Stomach smooth muscle (tissue), 2 donors: Measurements from ENCODE around the gene RNF123.

Source experiments
- H3K27ac ChIP-seq: one replicate; pipeline ENCODE4 v1.7.0; 2013; ENCODE audit warnings: mild to moderate bottlenecking, low read length, inconsistent platforms
- H3K27me3 ChIP-seq, 2 donors: one replicate each; pipeline ENCODE4 v1.7.0; 2013; ENCODE audit warnings: low read length in 2 of 2; ENCODE audit not compliant: insufficient read depth in 2 of 2, control insufficient read depth in 1 of 2
- H3K36me3 ChIP-seq, 2 donors: one replicate each; pipeline ENCODE4 v1.7.0; 2013; ENCODE audit warnings: low read length in 2 of 2; ENCODE audit not compliant: control insufficient read depth in 2 of 2, insufficient read depth in 2 of 2
- H3K4me1 ChIP-seq: one replicate; pipeline ENCODE4 v1.7.0; 2013; ENCODE audit warnings: low read length; ENCODE audit not compliant: control insufficient read depth, insufficient read depth
- H3K4me3 ChIP-seq, 2 donors: one replicate each; pipeline ENCODE4 v1.7.0; 2013; ENCODE audit warnings: low read length in 2 of 2
- H3K9ac ChIP-seq, 2 donors: one replicate each; pipeline ENCODE4 v1.7.0; 2013; ENCODE audit warnings: low read length in 2 of 2, mild to moderate bottlenecking in 1 of 2
- H3K9me3 ChIP-seq, 2 donors: one replicate each; pipeline ENCODE4 v1.7.0; 2013; ENCODE audit warnings: low read length in 2 of 2; ENCODE audit not compliant: control insufficient read depth in 2 of 2
- donor health status: healthy.
- donor health status: Pancreatic carcinoma.

RNF123 gene

GRCh38 chr3:49689046-49689907 is at the start of gene RNF123, which contains the start of gene MST1:
Gene RNF123 (plus strand): TSS chr3:49689557. CDS start chr3:49691166, 1,609 bp downstream.
Gene MST1 (minus strand): TSS chr3:49689474. CDS start chr3:49688691, 783 bp downstream.
- Histone ChIP-seq H3K9me3 (no peaks in the 10 kb centered on the region), H3K4me1 (peaks cover 26% of the 10 kb centered on the region), H3K27ac (peak within 1 kb of the TSS; percentile 46), H3K27me3 (peaks cover 7 to 9% of the 10 kb centered on the region in 2 donors), H3K4me3 (peak within 1 kb of the TSS; percentile 81 to 96), H3K36me3 (no peaks in the 10 kb centered on the region), H3K9ac (peak within 1 kb of the TSS; percentile 85 to 93)

GRCh38 chr3:49641292-49641691 is 48.1 kb upstream of the RNF123 start:
- Histone ChIP-seq H3K27ac (no peak overlapping the region), H3K36me3 (no peaks in the 10 kb centered on the region), H3K27me3 (no peaks in the 10 kb centered on the region), H3K9me3 (no peaks in the 10 kb centered on the region), H3K9ac (no peak overlapping the region), H3K4me3 (no peak overlapping the region), H3K4me1 (no peaks in the 10 kb centered on the region)

- H3K9me3 ChIP-seq, result no peaks in the 10 kb centered on the region
- H3K36me3 ChIP-seq, result no peaks in the 10 kb centered on the region
- no peak overlapping the region for H3K27ac ChIP-seq
- no peaks in the 10 kb centered on the region for H3K4me1 ChIP-seq
- H3K27me3 ChIP-seq, result no peaks in the 10 kb centered on the region
- no peak overlapping the region for H3K4me3 ChIP-seq
- no peak overlapping the region for H3K9ac ChIP-seq
These were observed 47.2 kb upstream of the RNF123 start for GRCh38 chr3:49641921-49642707.

GRCh38 chr3:49642708-49643145 is 46.6 kb upstream of the RNF123 start:
- Histone ChIP-seq H3K27ac (no peak overlapping the region), H3K36me3 (no peaks in the 10 kb centered on the region), H3K9me3 (no peaks in the 10 kb centered on the region), H3K9ac (no peak overlapping the region), H3K27me3 (no peaks in the 10 kb centered on the region), H3K4me1 (no peaks in the 10 kb centered on the region), H3K4me3 (no peak overlapping the region)

- H3K9me3 ChIP-seq, result no peaks in the 10 kb centered on the region
- H3K27me3 ChIP-seq, result no peaks in the 10 kb centered on the region
- H3K27ac ChIP-seq, result no peak overlapping the region
- H3K4me3 ChIP-seq, result no peak overlapping the region
- H3K36me3 ChIP-seq, result no peaks in the 10 kb centered on the region
- H3K4me1 ChIP-seq, result no peaks in the 10 kb centered on the region
- H3K9ac ChIP-seq, result no peak overlapping the region
These were observed 44.7 kb upstream of the RNF123 start for GRCh38 chr3:49644684-49645083.

GRCh38 chr3:49646236-49646635 is 43.1 kb upstream of the RNF123 start:
- Histone ChIP-seq H3K36me3 (no peaks in the 10 kb centered on the region), H3K4me3 (no peak overlapping the region), H3K4me1 (no peaks in the 10 kb centered on the region), H3K9ac (no peak overlapping the region), H3K27ac (no peak overlapping the region), H3K9me3 (no peaks in the 10 kb centered on the region), H3K27me3 (no peaks in the 10 kb centered on the region)

GRCh38 chr3:49647741-49648140 is 41.6 kb upstream of the RNF123 start:
- no peak overlapping the region for H3K27ac ChIP-seq
- no peaks in the 10 kb centered on the region for H3K27me3 ChIP-seq
- no peak overlapping the region for H3K9ac ChIP-seq
- H3K36me3 ChIP-seq, result no peaks in the 10 kb centered on the region
- no peak overlapping the region for H3K4me3 ChIP-seq
- H3K9me3 ChIP-seq, result no peaks in the 10 kb centered on the region
- no peaks in the 10 kb centered on the region for H3K4me1 ChIP-seq

- no peak overlapping the region for H3K27ac ChIP-seq
- H3K9ac ChIP-seq, result no peak overlapping the region
- H3K4me3 ChIP-seq, result no peak overlapping the region
- no peaks in the 10 kb centered on the region for H3K27me3 ChIP-seq
- H3K4me1 ChIP-seq, result no peaks in the 10 kb centered on the region
- H3K36me3 ChIP-seq, result no peaks in the 10 kb centered on the region
- no peaks in the 10 kb centered on the region for H3K9me3 ChIP-seq
These were observed 40.9 kb upstream of the RNF123 start for GRCh38 chr3:49648354-49649019.

GRCh38 chr3:49649576-49649975 is 39.8 kb upstream of the RNF123 start:
- H3K4me1 ChIP-seq, result no peaks in the 10 kb centered on the region
- no peak overlapping the region for H3K4me3 ChIP-seq
- no peaks in the 10 kb centered on the region for H3K9me3 ChIP-seq
- H3K27me3 ChIP-seq, result no peaks in the 10 kb centered on the region
- H3K36me3 ChIP-seq, result no peaks in the 10 kb centered on the region
- no peak overlapping the region for H3K27ac ChIP-seq
- H3K9ac ChIP-seq, result no peak overlapping the region

GRCh38 chr3:49650177-49650576 is 39.2 kb upstream of the RNF123 start:
- Histone ChIP-seq H3K9me3 (no peaks in the 10 kb centered on the region), H3K27ac (no peak overlapping the region), H3K27me3 (no peaks in the 10 kb centered on the region), H3K36me3 (no peaks in the 10 kb centered on the region), H3K9ac (no peak overlapping the region), H3K4me1 (no peaks in the 10 kb centered on the region), H3K4me3 (no peak overlapping the region)
